Mammary epithelial cell (primary cell): ENCODE results near the gene LEFTY2.

ENCODE experiments used
- EZH2 ChIP-seq: IDR thresholded peaks from 2 replicates; pipeline ENCODE4 v1.6.1; 2012; ENCODE audit warnings: low read length, inconsistent platforms, borderline replicate concordance
- TF ChIP-seq, protein P1 (sequence below), 2 donors: IDR thresholded peaks in 1 of 2; conservative IDR thresholded peaks in 1 of 2; 2 replicates each; pipeline ENCODE4 v1.5.1; 2011 to 2012; ENCODE audit warnings: inconsistent platforms in 2 of 2, low read length in 2 of 2, mild to moderate bottlenecking in 2 of 2, control low read depth in 1 of 2, low read depth in 1 of 2; ENCODE audit not compliant: insufficient read depth in 1 of 2; ENCODE audit errors: extremely low read depth in 1 of 2

DNA sequence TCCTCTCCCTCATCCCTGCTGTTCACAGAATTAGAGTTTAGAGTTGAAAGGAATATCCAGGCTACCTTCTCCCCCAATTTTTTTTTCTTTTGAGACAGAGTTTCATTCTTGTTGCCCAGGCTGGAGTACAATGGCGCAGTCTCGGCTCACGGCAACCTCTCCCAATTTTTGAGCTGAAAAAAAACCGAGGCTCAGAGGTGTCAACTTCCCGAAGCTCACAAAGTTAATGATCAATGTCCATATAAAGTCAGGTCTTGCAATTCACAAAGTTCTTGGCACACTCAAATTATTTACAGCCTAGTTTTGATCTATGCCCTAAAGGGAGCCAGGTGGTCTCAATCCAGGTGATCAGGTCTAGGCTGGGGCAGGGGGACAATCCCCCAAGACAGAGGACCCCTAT, 51.3 kb downstream of the LEFTY2 start:
- TF ChIP-seq, protein P1, sequence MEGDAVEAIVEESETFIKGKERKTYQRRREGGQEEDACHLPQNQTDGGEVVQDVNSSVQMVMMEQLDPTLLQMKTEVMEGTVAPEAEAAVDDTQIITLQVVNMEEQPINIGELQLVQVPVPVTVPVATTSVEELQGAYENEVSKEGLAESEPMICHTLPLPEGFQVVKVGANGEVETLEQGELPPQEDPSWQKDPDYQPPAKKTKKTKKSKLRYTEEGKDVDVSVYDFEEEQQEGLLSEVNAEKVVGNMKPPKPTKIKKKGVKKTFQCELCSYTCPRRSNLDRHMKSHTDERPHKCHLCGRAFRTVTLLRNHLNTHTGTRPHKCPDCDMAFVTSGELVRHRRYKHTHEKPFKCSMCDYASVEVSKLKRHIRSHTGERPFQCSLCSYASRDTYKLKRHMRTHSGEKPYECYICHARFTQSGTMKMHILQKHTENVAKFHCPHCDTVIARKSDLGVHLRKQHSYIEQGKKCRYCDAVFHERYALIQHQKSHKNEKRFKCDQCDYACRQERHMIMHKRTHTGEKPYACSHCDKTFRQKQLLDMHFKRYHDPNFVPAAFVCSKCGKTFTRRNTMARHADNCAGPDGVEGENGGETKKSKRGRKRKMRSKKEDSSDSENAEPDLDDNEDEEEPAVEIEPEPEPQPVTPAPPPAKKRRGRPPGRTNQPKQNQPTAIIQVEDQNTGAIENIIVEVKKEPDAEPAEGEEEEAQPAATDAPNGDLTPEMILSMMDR (conservative IDR thresholded peaks at IDR 0.05 in 1 of 2, IDR thresholded peaks at IDR 0.05 in 1 of 2; ENCODE audit: extremely low read depth in 1 of 2, insufficient read depth in 1 of 2, low read depth in 1 of 2, low read length in 2 of 2), result no peak
- TF ChIP-seq EZH2, result no peak
